GM18507 (cell line): Measurements from ENCODE around the gene CAMK2B.

Experiments used
- DNase-seq: peaks from one replicate; pipeline ENCODE4 v3.0.0; 2011; ENCODE audit warnings: low read depth; ENCODE audit not compliant: insufficient read length; ENCODE audit errors: extremely low spot score
- FAIRE-seq: peaks from 2 replicates; lab custom pipeline; 2011; peaks lifted over from hg19 to GRCh38; lab: Jason Lieb, UNC

Gene CAMK2B

DNA sequence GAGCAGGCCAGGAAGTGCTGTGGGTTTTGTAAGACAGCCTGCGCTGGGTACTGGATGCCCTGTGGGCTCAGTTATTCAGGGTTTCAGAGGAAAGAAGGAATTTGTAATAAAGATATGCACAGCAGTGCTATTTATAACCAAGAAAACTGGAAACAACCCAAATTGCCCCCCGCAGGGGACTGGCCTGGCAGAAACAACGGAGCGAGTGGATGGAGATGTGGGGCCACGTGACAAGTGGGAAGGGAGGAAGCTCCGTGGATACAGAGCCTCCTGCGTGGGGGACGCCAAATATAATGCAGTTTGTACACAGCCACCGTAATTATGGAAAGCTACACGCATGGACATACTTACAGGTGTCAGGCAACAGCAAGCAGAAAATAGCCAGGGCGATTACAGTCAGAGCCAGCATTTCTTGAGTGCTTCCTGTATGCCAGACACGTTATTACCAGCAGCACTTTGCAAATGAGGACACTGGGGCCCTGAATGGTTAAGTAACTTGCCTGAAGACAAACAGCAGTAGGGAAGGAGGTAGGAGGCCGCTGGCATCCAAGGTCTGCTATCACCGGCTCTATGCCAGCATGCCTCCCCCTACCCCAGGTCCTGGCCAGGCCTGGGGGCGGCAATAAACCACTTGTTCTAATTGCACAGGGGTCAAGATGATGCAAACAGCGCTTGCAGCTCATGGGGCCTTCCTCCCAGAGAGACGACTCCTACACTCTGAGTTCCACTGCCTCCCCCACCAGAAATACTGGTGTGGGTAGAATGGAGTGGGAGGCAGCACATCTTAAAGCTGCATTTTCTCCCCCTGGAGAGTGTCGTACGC, 8.7 kb upstream of the CAMK2B start:
- DNase-seq (no peak), FAIRE-seq (no peak)

DNA sequence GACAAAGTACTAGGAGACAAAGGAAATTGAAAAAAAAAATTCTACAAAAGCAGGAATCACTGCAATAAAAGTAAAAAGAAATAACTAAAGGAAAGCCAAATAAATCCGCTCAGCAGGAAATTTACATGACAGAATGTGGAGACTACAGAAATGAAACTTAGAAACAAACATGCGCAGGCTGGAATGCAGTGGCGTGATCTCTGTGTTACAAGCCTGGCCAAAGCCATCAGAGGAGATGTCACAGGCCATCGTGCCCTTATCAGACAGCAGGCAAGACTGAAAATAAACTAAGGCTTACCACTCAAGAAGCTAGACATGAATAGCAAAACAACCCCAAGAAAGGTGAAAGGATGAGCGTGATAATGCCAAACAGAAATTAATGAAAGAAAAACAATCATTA, 6.3 kb upstream of the CAMK2B start:
- no peak for DNase-seq
- no peak for FAIRE-seq

DNA sequence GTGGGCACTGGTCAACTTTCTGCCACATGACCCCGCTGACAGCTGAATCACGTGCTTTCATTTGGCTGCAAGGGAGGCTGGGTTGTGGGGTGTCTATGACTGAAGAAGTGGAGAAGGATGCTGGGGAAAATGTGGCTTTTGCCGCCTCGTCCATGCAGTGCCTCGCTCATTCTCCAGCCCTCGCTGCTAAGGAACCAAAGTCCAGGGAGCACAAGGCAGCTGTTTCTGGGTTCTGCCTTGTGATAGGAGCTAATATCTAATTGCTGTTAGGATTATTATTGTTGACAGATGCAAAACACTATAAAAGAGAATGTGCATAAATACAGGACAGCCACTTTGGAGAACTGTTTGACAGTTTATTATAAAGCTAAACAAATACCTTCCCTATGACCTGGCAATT, 4.9 kb upstream of the CAMK2B start:
- FAIRE-seq, result no peak
- DNase-seq, result no peak

DNA sequence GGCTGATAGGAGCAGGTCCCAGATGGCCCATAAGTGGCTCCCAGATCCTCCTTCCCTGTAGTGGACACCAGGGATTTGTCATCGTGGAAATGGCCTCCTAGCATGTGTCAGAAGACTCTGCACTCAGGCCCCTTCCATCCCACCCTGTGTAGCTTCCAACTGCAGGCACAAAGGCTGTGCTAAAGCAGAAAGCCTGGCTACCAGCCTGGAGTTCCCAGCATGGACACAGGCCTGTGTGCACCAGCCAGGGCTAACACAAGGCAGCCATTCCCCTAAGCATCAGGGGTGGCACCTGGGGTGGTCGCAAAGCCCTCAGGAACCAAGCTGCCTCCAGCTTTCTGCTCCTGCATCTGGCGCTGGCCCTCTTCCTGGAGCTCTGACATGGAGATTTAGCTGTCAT, 4.5 kb upstream of the CAMK2B start:
- no peak for FAIRE-seq
- no peak for DNase-seq

DNA sequence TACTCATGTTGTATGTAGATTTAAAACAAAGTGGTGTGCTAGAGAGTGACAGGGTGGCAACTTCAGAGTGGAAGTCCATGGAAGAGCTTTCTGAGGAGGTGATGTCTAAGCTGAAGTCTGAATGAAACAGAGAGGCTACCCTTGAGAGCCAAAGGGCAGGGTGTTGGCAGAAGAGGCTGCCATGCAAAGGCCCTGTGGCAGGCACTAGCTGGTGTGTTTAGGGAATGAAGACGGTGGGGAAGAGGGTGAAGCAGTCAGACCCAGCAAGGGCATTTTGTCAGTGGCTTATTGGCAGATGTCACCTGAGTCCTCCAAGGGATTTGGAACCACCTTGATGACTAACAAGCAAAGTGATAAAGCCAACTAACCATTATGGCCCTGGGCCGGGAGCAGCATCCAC, 3.7 kb upstream of the CAMK2B start:
- DNase-seq (no peak), FAIRE-seq (no peak)

DNA sequence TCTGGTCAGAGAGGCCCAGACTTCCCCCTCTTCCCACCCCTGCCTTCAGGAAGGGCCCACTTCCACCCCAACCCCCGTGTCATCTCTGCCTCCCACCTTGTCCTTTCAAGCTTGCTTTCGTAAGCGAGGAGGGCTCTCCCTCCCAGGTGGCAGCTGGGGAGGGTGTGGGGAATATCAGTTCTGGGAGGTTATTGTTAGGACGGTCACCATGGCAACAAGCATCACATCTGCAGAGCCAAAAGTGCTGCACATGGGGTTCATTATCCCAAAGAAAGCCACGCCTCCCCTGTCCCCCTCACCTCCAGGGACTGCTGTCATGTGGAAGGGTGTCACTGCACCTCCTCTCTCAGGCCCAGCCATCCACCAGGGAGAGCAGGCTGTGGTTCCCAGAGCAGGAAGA, 2.6 kb upstream of the CAMK2B start:
- DNase-seq, result no peak
- FAIRE-seq, result no peak

DNA sequence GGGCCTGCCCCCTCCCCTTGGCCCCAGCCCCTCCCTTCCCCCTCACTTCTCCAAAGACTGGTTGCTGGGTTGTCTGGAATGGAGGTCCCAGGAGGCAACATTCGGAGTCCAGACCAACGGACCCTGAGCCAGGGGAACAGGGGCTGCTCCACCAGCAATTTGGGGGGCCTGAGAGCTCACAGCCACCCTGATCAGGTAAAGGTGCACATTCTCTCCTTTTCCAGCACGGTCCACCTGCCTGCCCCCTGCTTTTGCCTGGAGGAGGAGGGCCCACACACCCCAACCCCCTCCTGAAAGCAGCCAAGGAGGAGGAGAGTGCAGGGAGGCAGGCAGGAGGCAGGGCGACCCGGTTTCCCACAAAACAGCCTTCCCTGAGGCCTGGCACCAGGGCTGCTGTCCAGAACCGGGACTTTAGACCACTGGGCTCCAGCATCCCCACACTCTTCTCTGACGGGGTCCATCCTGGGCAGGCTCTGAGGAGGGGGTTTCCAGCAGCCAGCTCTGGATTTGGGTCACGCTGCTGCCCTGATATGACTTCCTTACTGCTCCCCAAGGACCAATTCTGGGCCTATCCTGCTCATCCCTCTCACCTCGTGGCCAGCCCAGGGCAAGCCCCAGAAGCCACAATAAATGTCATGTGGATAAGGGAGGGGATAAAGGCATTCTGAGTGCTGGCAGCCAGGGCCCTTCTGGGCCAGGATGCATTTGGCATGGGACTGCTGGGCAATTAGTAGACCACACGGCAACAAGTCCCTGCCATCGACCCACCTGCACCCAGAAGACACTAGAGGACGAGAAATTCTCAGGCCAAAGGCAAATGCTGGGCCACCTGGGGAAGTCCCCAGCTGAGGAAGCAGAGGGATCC, 1.1 kb upstream of the CAMK2B start:
- FAIRE-seq, result no peak
- no peak for DNase-seq

DNA sequence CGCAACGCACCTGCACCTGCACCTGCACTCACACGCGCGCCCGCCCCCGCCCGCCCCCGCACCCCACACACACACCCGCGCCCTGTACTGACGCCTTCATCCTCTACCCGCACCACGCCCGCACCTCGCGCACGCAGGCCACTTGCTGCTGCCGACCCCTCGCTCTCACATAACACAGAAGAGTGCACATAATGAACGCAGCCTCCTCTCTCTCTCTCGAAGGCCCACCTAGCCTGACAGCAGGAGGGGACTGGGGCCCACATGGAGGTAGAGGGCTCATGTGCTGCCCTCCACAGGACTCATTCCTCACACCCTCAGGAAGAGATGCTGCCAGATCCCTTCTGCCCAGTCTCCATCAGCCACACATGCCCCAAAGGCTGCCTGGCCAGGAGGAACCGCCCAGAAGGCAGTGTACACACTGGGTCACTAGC, 432 bp upstream of the CAMK2B start:
- FAIRE-seq (no peak), DNase-seq (no peak)

DNA sequence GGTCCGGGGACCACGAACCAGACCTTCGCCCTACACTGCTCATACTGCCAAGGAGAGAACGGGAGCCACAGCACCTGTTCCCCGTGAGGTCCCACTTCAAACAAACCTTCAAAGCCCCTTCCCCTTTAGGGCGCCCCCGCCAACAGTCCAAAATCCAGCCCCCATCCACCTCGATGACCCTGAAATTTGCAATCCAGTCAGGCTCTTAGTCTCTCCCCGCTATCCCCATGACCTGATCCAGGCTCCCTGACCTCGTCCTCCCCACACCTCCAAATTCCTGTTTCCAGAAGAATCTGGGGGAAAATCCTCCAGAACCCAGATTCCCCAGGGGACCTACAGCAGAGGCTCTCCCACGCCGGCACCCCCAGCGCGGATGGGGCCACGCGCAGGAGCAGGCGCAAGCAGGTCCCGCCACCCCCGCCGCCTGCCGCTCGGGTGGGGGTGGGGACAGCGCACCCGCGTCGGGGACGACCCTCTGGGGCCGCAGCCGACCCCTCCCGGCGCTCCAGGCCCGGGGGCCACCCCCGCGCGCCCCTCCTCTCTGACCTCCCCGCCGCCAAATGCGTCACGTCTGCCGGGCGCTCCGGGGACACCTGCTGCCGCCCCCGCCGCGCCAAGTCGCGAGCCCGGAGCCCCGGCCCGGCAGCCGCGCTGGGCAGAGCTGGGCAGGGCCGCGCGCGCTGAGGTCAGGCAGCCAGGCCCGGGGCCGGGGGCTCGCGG, 753 bp downstream of the CAMK2B start:
- DNase-seq (no peak), FAIRE-seq (no peak)

DNA sequence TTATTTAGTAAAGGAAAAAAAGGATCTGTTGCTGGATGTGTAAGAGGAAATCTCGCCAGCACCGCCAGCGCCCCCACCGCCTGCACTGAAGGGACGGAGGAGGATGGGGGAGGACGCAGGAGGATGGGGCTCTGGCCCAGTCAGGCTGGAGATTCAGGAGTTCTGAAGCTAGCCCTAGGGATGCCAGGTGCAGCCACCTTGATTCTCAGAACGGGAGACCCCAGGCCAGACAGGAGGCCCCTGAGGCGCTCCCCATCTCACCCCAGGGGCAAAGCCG, 1.3 kb downstream of the CAMK2B start:
- FAIRE-seq (no peak), DNase-seq (no peak)

DNA sequence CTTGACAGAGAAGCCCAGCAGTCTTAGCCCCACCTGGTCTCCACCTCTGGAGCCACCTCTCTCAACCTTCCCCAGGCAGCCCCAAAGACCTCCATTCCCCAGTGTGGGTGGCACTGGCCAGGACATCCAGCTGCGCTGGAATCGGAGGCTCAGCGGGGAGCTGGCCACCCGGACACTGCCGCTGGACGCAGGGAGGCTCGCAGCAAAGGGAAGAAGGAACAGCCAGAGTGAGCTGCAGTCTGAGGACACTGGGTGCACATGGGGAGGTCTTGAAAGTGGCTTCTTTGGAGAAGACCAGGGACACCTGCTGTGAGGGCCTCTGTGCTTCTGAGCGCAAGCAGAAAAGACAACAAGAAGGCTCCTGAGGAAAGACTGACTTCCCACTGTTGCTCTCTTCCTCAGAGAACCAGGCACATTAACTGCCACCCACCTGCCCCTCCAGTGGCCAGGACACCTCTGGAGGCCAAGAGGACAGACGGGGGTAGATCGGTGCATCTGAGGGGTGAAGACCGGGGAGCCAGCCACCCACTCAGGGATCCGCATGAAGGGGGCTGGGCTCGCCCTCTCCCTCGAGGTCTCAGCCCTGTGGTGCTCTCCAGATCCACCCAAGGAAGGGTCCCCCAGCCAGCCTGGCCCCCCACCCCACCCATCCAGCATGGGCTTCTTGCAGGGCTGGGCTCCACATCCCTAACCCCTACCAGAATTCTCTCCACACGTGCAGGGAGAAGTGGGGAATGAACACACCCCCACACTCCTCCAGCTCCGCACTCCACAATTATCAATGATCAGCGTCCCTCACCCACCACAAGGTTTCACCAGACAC, 1.8 kb downstream of the CAMK2B start:
- no peak for DNase-seq
- no peak for FAIRE-seq

DNA sequence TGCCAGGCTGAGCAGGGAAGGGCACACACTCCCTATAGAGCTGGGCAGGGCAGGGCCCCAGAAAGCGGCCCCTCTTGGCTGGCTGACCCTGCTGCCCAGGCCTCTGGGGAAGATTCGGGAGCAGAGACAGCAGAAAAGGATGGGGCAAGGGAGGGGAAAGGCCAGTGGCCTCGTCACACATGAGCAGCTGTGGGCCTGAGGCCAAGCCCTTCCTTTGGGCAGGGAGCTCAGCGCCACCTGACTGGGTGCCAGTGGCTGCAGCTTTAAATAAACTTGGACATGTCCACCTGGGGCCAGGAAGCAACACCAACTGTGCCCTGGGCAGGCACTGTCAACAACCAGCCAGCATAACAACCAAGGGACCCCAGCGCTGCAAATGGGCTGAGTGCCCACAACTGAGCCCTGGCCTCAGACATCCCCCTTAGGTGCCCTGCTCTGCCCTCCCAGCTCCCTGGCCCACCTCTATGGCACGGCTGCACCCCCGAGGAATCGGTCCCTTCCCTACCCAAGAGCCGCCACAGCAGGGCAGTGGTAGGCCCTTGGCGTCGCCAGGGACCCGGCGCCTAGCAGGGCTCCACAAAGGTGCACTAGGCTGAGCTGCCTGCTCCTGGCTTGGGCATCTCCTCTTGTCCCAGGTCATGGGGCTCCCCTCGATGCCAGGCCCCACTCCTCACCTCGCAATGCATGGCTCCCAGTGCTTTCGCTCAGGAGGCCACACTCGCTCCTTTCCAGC, 2.6 kb downstream of the CAMK2B start:
- no peak for FAIRE-seq
- no peak for DNase-seq

DNA sequence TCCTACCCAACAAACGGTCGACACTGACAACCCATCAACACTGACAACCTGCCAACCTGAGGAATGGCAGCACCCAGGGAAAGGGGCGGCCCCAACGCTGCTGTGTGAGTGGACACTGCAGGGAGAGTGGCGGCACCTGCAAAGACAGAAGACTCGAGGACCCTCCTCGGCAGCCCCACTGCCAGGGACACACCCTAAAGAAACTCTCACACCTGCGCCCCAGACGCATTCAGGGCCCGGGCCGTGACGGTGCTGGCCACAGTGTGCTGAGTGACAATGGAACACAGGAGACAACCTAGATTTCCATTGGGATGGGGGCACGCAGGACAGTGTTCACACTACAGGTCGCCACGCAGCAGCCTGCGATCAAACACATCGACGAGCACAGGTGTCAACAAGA, 3.6 kb downstream of the CAMK2B start:
- FAIRE-seq (no peak), DNase-seq (no peak)

DNA sequence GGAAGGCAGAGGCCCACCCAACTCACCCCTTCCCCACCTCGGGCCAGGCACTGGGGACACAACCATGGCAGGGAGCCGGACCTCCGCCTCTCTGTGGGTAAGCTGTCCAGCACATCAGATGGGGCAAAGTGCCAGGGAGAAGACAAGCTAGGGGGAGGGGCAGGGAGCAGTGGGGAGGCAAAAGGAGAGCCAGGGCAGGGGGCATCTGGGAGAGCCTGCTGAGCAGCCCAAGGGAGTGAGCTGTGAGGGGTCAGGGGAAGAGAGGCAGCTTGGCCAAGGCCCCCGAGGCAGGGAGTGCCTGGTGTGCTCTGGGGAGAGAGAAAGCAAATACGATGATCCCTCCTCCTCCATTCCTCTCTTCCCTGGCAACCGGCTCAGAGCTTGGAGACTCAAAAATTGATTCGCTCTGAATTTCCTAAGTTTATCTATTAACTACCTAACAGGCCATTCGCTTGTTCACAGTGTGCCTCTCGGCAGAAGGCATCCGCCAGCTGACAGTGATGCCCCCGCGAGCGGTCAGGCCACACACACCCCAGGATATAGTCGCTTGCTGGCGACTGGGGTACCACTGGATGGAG, 4.5 kb downstream of the CAMK2B start:
- DNase-seq, result no peak
- no peak for FAIRE-seq

DNA sequence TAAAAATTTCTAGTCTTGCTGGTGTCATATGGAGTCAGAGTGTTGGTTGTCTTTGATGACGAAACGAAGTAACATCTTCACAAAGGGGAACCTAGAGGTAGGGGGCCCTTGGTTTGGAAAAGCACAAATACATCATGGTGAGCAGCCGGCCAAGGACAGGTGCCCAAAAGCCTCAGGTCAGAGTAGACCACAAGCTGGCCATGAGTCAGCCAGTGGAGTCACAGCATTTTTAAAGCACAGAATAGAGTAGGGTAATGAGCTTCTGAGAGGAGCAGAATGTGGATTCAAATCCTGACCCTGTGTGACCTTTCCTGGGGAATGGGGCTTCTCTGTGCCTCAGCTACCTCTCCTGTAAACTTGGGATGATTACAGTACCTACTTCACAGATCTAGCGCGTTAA, 5.3 kb downstream of the CAMK2B start:
- no peak for FAIRE-seq
- no peak for DNase-seq

DNA sequence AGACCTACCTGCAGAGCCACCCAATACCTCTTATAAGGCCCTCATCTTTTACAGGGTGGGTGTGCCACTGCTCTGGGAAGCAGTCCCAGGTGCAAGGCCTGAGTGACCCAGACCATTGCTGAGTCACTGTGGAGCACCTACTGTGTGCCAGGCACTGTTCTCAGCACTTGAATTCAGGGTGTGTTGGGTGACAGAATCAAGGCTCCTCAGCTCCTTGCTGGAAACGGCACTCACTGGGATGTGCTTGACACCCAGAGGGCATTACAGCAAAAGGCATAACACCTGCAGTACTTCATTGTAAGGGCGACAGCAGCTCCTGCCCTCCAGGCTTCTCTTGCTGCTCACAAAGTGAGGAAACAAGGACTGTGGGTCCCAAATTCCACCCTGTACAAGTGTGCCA, 7.1 kb downstream of the CAMK2B start:
- DNase-seq, result no peak
- FAIRE-seq, result no peak

DNA sequence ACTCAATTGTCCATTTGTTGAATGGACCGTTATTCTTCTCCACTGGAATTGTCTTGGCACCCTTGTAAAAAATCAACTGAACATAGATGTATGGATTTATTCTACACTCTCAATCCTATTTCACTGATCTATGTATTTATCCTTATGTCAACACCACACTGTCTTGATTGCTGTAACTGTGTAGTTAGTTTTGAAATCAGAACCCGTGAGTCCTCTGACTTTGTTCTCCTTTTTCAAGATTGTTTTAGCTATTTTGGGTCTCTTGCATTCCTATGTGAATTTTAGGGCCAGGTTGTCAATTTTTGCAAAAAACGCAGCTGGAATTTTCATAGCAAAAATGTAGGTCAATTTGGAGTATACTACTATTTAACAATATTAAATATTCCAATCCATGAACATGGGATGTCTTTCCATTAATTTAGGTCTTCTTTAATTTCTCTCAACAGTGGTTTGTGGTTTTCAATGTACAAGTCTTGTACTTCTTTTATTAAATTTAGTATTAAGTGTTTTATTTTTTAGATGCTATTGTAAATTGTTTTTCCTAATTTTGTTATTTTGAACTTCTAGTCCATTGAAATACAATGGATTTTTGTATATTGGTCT, 10.0 kb downstream of the CAMK2B start:
- DNase-seq (no peak), FAIRE-seq (no peak)

DNA sequence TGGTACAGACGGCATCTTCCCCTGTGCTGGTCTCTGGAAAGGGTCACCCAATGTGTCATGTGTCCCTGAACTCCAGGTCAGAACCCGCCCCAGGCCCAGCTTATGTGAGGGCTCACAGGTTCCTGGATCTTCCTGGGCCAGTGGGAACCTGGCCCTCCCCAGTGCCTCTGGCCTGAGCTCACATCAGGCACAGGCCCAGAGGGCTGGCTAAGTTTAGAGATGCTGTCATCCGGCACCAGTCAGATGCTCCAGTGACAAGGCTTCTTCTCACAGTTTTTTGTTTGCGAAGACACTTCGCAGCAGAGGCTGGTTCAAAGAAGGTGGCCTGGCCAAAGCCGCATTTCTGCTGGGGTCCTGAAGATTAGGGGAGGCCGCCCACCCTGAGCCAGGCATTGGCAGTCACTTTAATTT, 11.8 kb downstream of the CAMK2B start:
- DNase-seq (no peak), FAIRE-seq (no peak)
